D341Med (cell line): ENCODE measurements around the gene PEAK1.
A peak's percentile ranks its signal among the peaks of the same experiment; 100 is the strongest.
"Not testable (repeated sequence)": the region's sequence is repeated elsewhere in the genome, so short reads cannot be mapped to it uniquely, and the experiment has no call there.

Experiments used
- DNase-seq: peaks from one replicate; pipeline ENCODE4 v3.0.0; 2012; ENCODE audit warnings: low spot score

The PEAK1 gene

DNA sequence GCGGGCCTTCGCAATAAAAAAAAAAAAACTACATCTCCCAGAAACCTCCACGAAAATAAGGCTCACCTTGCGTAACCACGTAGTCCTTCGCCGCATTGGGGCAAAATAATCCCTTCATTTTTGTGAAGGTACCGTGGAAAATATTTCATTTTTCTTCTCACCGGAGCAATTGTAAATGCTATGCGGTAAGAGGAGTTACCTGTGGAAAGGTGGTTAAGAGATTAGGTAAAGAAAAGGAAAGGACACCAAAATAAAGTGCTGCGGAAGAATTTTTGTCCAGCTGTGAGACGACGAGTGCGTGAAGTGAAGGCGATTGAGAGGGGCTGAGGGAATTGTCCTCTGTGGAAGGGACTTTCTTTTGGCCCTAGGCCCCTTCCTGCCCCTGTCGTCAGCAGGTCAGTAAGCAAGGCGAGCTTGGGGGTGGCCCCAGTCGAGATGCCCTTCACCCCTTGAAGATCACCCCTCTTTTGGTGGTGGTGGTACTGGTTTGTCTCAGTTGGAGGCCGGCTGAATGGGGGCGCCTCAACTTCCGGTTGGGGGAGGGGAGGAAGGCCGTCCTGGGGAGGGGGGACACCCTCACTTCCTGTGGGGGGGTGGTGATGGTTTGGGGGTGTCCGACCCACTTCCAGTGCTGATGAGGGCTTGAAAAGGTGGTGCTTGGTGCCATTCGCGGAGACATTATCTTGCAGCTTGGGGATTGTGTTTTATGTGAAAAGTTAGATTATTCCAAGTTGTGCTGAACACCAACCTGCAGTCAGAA lies 886 bp upstream of the PEAK1 start, which contains the start of gene HMG20A:
Gene HMG20A, plus strand, starts transcription at position 279 of the 760 bp plus-strand sequence. CDS start 37,520 bp downstream, outside the sequence.
- DNase-seq = peak; percentile 75

DNA sequence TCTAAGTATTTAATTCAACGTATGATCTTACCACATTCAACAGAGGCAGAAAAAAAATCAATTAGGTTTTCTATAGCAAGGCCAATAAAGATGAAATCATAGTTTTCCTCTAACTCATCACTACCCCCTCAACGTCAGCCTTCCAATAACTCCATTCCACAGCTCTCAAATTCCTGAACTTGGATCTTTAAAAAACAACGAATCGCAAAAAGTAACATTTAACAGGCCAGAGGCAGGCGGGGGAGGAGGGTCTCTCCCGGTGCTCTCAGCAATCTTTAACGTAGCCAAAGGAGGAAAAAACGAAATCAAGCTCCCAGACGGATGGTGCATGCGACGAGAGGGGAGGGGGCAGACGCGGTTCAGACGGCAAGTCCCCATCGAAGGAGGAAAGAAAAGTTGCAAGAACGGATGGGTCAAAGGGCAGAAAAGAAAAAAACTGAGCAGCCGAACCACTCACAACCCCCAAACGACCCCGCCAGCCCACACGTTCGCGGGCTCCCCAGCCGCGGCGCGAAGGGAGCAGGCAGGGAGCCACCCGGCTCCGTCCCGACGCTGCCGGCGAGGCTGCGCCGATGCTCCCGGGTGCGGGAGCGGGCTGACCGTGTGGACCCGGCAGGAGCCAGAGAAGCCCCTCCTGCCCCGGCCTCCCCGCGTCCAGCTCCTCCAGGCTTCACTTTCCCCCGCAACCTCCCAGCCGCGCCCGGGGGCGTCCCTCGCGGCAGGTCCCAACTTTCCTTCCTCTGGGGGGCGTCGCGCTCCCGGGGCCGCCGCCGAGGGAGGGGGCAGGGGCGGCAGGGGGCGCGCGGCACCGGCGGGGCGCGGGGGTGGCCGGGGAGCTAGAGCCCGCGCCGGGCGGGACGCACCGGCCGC lies 703 bp downstream of the PEAK1 start:
- peak; percentile 82 for DNase-seq

DNA sequence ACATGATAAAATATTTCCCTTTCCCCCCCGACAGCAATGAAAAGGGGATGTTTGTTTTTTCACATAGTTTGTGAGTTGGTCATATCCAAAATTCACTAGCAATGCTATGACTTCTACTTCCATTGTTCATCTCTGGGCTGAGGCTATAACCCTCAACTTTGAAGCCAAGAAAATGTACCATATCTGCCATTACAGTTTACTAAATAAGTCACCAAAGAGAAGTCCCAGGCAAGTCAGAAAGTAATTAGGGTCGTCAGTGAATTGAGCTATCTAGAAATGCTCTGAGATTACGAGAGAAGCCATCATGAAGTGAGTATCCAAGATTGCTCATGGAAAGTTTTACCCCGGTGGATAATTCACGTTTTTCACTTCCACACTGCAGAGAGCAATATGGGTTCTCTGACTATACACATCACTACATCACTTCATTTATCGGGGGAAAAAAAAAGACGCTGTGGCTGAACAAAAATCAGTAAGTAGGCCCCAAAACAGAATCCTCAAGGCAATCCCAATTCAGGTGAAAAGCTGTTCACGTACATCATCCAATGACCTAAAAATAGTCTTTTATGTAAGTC lies 1.4 kb downstream of the PEAK1 start:
- no peak for DNase-seq

DNA sequence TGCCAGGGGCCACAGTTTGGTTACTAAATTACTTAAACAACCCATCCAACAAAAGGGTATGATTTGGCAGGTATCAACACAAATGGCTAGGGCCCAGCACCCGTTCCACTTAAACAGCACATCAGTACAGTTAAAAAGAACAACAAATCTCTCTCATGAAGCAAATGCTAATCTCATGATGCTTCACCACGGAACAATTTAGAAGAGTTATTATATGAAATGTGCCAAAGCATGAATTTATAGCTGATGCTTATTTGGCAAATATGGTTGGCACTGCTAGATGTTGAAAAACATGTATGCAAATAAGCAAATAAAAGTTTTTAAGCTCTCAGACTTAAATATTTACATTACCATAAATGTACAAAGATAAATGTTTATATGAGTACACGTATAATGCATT lies 2.3 kb downstream of the PEAK1 start:
- no peak for DNase-seq

DNA sequence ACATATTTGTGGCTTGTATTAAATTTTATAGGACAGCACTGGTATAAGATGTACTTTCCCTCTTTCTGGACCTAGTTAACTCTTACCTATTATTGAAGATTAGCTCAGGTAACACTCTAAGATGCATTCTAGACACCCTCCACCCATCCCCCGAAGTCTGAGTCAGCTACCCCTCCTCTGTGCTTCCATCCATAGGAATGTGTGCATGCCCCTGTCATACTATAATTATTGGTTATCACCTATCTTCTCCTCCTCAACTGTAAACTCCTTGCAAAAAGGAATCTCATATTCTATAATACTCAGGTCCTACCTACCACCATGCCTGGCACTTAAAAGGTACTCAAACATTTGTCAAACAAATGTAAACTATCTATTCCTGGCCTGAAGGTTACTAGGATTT lies 3.0 kb downstream of the PEAK1 start:
- DNase-seq = no peak

DNA sequence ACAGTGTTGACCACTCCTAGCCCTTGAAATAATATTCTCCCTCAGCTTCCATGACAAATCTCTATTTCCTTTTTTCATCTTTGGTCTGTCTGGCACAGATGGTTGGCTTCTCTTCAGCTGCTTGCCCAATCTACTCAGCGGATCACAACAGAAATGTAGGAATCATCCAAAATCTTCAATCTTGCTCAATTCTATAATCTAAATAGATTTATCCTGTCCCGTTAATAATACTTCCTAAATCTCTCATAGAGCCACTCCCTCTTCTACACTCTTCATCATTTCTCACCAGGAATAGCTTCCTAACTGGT lies 3.8 kb downstream of the PEAK1 start:
- DNase-seq = no peak

DNA sequence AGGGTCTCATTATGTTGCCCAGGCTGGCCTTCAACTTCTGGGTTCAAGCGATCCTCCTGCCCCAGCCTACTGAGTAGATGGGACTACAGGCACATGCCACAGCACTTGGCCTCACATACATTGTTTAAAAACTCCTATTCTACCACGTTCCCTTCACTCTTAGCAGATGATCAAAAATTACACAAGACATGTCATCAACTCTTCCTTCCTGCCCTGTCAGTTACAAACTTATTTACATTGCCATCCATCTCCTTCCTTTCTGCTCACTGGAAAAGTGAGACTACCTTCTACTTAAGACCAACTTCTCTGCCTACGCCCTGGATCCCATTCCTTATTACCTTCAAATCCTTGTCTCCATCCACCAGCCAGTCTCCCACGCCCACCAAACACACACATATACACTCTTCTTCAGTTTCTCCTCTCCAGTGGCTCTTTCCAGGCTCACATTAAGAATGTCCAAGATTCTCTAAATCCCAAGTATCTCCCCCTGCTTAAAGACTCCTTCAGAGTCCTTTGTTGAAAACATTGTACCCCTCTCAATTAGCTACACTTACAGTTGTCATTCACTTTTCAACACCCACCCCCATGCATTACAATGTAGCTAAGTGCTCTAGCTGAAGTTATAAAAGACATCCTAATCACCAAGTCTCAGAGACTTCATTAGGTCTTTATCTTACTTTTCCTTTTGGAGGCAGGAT lies 4.3 kb downstream of the PEAK1 start:
- DNase-seq = no peak

DNA sequence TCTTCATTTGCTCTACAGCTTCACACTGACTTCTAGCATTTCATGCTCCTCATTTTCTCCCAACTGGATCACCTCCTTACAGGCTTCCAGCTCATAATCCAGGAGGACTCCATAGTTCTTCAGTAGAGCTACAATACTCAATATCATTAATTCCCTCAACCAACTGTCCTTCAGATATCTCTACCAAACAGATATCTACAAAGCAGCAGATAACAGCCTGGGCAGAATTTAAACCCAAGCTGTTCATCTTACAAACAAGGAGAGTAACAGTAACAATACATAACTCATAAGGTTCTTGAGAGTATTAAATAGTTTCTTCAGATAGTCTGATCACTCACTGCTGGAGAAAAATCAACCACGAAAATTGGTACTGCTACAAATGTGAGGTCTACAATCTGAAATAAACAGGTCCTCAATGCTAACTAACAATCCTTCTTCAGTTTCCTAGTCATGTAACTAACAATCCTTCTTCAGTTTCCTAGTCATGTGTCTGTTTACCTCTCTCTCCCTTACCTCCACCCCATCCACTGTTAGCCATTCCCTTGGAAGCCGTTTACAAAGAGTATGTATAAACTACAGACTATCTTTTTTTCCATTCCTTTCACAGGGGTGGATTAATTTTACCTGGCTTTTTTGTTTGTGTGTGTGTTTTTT lies 5.0 kb downstream of the PEAK1 start:
- no peak for DNase-seq

DNA sequence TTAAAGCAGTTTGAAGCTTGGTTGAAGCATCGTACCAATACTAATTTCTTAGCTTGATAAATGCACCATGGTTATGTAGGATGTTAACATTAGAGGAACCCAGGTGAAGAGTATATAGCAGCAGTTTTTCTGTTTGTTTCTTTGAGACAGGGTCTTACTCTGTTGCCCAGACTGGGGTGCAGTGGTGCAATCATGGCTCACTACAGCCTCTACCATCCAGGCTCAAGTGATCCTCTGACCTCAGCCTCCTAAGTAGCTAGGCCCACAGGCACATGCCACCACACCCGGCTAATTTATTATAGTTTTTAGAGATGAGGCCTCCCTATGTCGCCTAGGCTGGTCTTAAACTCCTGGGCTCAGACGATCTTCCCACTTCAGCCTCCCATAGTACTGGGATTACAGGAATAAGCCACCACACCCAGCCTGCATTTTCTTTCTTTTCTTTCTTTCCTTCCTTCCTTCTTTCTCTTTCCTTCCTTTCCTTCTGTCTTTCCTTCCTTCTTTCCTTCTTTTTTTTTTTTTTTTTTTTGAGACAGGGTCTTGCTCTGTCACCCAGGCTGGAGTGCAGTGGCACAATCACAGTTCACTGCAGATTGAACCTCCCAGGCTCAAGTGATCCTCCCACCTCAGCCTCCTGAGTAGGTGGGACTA lies 6.1 kb downstream of the PEAK1 start:
- no peak for DNase-seq

DNA sequence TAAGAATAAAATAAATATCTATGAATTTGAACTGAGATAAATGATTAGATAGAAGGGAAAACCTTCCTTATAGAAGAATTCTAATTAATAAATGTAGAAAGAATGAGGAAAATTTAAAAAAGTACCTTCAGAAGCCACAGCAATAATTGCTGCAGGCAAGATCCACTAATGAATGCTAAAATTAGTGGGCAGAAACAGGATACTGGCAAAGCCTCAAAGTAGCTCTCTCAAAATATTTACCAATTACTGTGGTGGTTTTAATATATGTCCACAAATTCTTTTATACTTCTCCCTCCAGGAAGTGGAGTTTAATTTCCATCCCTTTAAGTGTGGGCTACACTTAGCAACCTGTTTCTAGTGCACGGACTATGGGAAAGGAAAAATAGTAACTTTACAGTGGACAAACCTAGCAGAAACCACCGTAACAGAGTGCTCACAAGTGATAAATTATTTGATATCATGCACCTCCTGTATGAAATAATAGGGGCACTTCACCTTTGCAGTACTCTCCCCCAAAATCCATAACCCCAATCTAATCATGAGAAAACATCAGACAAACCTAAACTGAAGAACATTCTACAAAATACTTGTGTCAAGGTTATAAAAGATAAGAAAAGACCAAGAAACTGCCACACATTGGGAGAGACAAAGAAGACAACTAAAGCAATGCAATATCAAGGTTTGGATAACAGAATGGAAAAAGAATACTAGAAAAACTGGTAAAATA lies 6.8 kb downstream of the PEAK1 start:
- no peak for DNase-seq

DNA sequence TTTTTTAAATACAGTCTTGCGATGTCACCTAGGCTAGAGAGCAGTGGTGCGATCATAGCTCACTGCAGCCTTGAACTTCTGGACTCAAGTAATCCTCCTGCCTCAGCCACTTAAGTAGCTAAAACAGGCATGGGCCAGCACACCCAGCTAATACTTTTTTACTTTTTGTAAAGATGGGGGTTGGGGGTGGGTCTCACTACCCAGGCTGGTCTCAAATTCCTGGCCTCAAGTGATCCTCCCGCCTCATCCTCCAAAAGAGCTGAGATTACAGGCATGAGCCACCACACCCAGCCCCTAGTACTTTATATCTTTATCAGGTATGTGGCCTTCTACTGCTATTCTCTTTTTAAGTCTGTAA lies 8.3 kb downstream of the PEAK1 start:
- no peak for DNase-seq

DNA sequence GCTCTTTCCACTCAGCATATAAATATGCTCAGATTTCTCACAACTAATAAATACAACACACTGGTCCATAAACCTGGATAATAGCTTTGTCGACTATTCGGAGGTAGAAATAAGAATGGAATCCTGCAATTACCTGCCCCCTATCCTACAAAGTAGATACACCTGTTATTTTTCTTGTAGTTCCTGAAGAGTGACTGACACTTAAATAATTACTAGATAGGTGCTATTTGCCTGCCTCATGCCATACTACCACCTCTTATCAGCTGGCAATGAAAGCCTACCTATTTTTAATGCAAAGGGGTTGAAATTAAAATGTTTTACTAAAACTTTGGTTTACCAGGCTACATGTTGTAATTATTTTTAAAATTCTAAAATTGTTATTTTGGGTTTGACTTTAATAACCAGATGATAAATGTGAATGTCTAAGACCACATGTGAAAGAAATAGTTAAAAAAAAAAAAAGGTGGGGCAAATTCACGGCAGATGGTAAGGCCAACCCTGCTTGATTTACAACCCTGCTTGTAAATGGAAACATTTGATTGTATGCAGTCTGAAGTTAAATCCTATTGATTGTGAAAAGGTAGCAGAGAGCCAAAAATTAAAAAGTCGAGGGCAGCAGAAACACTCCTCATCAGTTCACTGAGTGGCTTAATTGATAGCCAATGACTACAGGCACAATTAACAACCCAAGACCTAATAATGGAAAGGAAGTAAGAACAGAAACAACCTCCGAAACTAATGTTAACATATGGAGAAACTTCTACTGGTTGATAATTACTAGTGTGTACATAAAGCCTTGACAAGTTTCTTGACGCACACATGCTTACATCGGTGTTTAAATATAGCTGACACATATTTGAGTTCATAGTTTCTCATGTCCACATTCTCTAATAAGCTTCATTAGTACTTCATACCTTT lies 8.9 kb downstream of the PEAK1 start:
- DNase-seq = no peak

DNA sequence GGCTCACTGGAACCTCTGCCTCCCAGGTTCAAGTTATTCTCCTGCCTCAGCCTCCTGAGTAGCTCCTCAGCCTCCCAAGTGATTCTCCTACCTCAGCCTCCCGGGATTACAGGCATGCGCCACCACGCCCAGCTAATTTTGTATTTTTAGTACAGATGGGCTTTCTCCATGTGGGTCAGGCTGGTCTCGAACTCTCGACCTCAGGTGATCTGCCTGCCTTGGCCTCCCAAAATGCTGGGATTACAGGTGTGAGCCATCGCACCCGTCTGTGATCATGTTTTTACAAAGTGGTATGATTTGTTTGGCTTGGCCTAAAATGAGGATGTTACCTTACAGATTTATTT lies 9.8 kb downstream of the PEAK1 start:
- DNase-seq = not testable (repeated sequence)

DNA sequence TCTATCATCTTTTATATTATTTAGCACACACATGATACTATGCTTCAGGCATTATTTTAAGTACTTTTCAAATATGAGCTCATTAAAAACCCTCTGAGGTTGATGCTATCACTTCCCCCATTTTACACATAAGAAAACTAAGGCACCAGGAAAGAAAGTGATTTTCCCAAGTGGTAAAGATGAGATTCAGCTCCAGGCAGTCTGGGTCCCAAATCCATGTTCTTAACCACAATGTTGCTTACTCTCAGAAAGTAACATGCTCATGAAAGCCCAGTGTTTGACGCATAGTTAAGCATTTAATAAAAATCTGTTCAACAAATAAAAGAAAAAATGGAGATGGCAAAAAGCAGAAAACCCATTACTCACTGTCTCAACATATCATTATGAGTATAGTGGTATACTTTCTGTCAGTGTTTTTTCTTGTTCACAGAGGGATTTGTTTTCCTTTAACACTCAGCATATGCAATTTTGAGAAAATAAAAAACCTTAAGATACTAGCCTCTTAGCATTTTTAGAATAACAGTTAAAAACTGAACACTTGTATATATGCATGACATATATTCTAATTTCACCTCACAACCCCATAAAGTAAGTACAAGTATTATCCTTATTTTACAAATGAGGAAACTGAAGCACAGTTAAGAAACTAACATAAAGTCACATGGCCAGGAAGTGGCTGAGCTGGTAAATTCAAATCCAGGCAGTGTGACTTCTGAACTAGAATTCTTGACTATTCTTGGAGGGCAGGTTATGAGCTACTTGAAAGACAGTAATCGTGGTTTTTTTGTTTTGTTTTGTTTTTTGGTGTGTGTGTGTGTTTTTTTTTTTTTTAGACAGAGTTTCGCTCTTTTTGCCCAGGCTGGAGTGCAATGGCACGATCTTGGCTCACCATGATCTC lies 10.4 kb downstream of the PEAK1 start:
- no peak for DNase-seq

DNA sequence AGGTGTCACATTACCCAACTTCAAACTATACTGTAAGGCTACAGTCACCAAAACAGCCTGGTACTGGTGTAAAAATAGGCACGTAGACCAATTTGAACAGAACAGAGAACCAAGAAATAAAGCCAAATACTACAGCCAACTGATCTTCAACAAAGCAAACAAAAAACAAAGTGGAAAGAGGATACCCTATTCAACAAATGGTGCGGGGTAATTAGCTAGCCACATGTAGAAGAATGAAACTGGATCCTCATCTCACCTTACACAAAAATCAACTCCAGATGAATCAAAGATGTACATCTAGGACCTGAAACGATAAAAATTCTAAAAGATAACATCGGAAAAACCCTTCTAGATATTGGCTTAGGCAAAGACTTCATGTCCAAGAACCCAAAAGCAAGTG lies 13.1 kb downstream of the PEAK1 start:
- no peak for DNase-seq

DNA sequence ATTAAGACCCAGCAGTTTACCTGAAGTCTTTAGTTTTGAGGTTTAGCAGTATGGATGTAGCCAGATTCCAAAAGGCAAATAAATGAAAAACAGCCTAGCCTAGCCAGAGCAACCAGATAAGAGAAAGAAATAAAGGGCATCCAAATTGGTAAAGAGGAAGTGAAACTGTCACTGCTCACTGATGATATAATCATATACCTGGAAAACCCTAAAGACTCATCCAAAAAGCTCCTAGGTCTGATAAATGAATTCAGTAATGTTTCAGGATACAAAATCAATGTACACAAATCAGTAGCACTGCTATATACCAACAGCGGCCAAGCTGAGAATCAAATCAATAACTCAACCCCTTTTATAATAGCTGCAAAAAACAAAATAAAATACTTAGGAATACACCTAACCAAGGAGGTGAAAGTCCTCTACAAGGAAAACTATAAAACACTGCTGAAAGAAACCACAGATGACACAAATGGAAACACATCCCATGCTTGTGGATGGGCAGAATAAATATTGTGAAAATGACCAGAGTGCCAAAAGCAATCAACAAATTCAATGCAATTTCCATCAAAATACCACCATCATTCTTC lies 13.6 kb downstream of the PEAK1 start:
- DNase-seq = not testable (repeated sequence)

DNA sequence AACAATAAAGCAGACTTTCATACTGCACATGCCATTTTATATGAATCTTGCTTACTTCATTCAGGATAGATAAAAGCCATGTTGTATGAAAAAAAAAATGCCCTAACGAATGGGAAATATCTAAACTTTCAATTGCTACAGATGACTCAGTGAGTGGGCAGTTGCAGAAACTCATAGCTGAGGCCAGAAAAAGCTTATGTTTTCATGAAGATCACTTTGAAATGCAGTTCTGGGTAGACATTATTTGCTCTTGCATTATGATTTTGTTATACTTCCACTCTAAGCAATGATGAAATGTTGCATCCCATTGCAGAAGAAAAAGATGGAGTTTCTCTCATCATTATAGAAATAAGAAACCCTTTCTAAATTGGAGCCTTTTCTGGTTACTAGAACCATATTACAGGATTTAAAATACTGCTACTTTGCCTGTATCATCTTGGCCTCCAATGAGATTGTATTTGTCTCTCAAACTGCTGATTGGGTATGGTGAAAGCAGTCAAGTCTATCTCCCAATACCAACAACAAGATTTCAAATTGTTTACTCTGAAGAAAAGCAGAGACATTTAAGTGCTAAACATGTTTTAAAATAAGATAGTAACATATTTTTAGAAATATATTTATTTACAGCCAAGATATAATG lies 17.0 kb downstream of the PEAK1 start:
- no peak for DNase-seq

DNA sequence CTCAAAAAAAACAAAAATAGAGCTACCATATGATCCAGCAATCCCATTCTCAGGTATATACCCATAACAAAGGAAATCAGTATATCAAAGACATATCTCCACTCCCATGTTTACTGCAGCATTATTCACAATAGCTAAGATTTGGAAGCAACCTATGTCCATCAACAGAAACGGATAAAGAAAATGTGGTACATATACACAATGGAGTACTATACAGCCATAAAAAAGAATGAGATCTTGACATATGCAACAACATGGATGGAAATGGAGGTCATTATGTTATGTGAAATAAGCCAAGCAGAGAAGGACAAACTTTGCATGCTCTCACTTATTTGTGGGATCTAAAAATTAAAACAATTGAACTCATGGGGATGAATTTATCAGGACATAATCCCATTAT lies 19.6 kb downstream of the PEAK1 start:
- no peak for DNase-seq
